Esophagus muscularis mucosa (tissue), 4 donors: ENCODE results near the gene MOSMO. TPM values are rescaled to one million over a fixed set of nuclear protein-coding genes. Genes with fewer than 3 reads are reported as not detected.
A peak's percentile ranks its signal among the peaks of the same experiment; 100 is the strongest.

Source experiments
- DNase-seq: peaks from one replicate; pipeline ENCODE4 v3.0.0-alpha.2; 2017; ENCODE audit errors: extremely low spot score
- H3K27ac ChIP-seq, 4 donors: fragments of 200-600 bp; sonication (generic); replicated peaks in 1 of 4; 1 replicate in 3 of 4; 2 replicates in 1 of 4; pipeline ENCODE4 v1.5.1; 2016 to 2019; ENCODE audit warnings: mild to moderate bottlenecking in 1 of 4
- H3K27me3 ChIP-seq, 4 donors: fragments of 200-600 bp; sonication (generic); one replicate each; pipeline versions ENCODE4 v1.5.1 to v1.6.0; 2016 to 2019
- H3K36me3 ChIP-seq, 4 donors: fragments of 200-600 bp; sonication (generic); one replicate each; pipeline ENCODE4 v1.5.1; 2016 to 2019
- H3K4me1 ChIP-seq, 4 donors: fragments of 200-600 bp; sonication (generic); one replicate each; pipeline ENCODE4 v1.5.1; 2016 to 2019
- H3K4me3 ChIP-seq, 4 donors: fragments of 200-600 bp; sonication (generic); 1 replicate in 2 of 4; 2 replicates in 2 of 4; pipeline ENCODE4 v1.5.1; 2016 to 2019; ENCODE audit warnings: mild to moderate bottlenecking in 4 of 4, moderate library complexity in 1 of 4
- H3K9me3 ChIP-seq, 4 donors: fragments of 200-600 bp; sonication (generic); 1 replicate in 3 of 4; 2 replicates in 1 of 4; pipeline ENCODE4 v1.5.1; 2016 to 2019
- EP300 ChIP-seq: sonication (generic); formaldehyde crosslinking; IDR thresholded peaks from one replicate; pipeline ENCODE4 v1.6.1; 2017; ENCODE audit warnings: antibody characterized with exemption
- POLR2A ChIP-seq: fragments of 450-650 bp; IDR thresholded peaks from one replicate; pipeline ENCODE4 v1.6.1; 2017; ENCODE audit warnings: antibody characterized with exemption, moderate library complexity, mild to moderate bottlenecking, low read depth
- POLR2AphosphoS5 ChIP-seq, 2 donors: sonication (generic); formaldehyde crosslinking; IDR thresholded peaks; one replicate each; pipeline ENCODE4 v1.6.1; 2017; ENCODE audit warnings: antibody characterized with exemption in 2 of 2
- WGBS: methylation state at CpG from one replicate; pipeline ENCODE4 v1.1.5; 2018; 5-methylcytosine and 5-hydroxymethylcytosine counted together
- intact Hi-C: fragments of 100-400 bp; cut with DNase I; formaldehyde crosslinking; loops from one replicate; pipeline ENCODE4 v1.15.1; 2023
- total RNA-seq, 4 donors: library from RNA; depleted of rRNA; stranded (reverse); fragments of >200 nt; gene quantifications; one replicate each; pipeline versions ENCODE4 v1.1.0 to v1.2.1, GENCODE V29; 2016
- TF ChIP-seq, protein P1 (sequence below), 3 experiments: fragments of 200-600 bp in 2 of 3; fragments of 450-650 bp in 1 of 3; sonication (generic) in 2 of 3; IDR thresholded peaks; one replicate each; pipeline ENCODE4 v1.5.1; 2017 to 2019; ENCODE audit warnings: antibody characterized with exemption in 3 of 3, mild to moderate bottlenecking in 2 of 3, moderate library complexity in 1 of 3

MOSMO gene
- total RNA-seq, 4 donors from 2014 or later, result 15.1 to 21.6 (median 17.6) TPM

DNA sequence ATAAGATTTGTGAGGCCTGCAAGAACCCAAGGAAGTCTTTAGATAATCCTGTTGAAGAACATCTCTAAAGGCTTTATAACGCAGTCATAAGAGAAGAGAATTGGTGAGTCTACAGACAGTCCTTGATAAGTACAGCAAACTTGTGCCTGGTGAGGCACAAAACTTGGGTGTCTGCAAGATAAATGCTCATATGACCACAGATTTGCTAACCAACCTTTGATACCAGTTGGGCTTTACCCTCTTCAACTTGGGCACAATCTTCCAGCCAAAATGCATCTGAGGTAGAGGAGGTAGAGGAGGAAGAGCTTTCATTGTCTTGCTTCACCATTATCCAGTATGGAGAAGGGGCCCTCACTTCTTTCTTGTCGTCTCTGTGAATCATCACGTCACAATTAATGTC, 23.8 kb upstream of the MOSMO start:
- H3K4me1 ChIP-seq, result peaks cover 0 to 12% (median 4%) of the 10 kb centered on the region in 4 donors
- intact Hi-C loops, result no loop called here
- H3K36me3 ChIP-seq, result peaks cover 42 to 70% (median 63%) of the 10 kb centered on the region in 4 donors
- H3K27me3 ChIP-seq, result no peaks in the 10 kb centered on the region
- no peak overlapping the region for H3K27ac ChIP-seq
- no peak for DNase-seq
- TF ChIP-seq POLR2AphosphoS5 (IDR thresholded peaks at IDR 0.05) (no peak), POLR2A (no peak), EP300 (no peak)
- TF ChIP-seq, protein P1, sequence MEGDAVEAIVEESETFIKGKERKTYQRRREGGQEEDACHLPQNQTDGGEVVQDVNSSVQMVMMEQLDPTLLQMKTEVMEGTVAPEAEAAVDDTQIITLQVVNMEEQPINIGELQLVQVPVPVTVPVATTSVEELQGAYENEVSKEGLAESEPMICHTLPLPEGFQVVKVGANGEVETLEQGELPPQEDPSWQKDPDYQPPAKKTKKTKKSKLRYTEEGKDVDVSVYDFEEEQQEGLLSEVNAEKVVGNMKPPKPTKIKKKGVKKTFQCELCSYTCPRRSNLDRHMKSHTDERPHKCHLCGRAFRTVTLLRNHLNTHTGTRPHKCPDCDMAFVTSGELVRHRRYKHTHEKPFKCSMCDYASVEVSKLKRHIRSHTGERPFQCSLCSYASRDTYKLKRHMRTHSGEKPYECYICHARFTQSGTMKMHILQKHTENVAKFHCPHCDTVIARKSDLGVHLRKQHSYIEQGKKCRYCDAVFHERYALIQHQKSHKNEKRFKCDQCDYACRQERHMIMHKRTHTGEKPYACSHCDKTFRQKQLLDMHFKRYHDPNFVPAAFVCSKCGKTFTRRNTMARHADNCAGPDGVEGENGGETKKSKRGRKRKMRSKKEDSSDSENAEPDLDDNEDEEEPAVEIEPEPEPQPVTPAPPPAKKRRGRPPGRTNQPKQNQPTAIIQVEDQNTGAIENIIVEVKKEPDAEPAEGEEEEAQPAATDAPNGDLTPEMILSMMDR (IDR thresholded peaks at IDR 0.05), result no peak
- H3K4me3 ChIP-seq, result no peak overlapping the region
- H3K9me3 ChIP-seq, result no peaks in the 10 kb centered on the region
- WGBS, result 88% methylated on average over 3 of the region's 3 CpGs

DNA sequence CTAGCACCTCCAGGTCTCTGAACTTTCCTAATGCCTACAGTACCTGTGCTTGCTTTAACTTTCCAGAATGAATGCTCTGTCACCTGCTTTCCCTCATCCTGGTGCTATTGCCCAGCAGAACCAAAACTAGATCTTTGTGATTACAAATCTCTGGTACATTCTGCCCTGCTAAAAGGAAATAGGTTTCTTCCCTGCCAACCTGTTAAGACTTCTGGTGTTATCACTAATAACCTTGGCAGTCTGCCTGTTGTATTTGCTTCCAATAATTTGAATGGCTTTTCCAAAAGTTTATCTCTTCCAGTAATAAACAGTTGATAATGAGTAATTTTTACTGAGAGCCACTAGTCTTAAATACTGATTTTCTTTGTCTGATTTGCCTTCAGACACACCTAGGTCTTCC, 22.4 kb upstream of the MOSMO start:
- no peak overlapping the region for H3K4me3 ChIP-seq
- H3K4me1 ChIP-seq, result peaks cover 6 to 23% (median 17%) of the 10 kb centered on the region in 4 donors
- no peak for TF ChIP-seq POLR2AphosphoS5 (IDR thresholded peaks at IDR 0.05)
- TF ChIP-seq POLR2A, result no peak
- TF ChIP-seq EP300, result no peak
- TF ChIP-seq, protein P1 (IDR thresholded peaks at IDR 0.05), result no peak
- H3K27ac ChIP-seq, result no peak overlapping the region
- intact Hi-C loops, result no loop called here
- H3K9me3 ChIP-seq, result no peaks in the 10 kb centered on the region
- no peak for DNase-seq
- no peaks in the 10 kb centered on the region for H3K27me3 ChIP-seq
- H3K36me3 ChIP-seq, result peaks cover 28 to 55% (median 49%) of the 10 kb centered on the region in 4 donors

DNA sequence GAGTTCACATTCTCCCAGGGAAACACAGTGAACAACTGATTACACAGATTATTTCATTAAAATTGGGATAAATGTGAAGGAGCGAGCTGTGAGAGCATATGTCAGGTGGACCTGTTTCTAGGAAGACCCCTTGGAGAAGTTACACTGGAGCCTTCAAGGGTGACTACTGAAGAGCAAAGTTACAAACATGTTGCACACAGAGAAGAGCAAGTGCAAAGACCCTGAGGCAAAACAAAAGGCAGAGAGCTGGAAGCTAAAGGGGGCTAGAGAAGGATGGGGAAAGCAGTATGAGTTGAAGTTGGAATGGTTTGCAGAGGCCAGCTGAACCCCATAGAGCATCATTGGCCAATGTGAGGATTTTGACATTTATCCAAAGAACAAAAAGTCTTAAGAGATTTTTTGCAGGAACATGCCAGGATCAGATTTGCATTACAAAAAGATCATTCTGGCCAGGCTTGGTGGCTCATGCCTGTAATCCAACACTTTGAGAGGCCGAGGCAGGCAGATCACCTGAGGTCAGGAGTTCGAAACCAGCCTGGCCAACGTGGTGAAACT, 21.1 kb upstream of the MOSMO start:
- H3K27ac ChIP-seq, result peak overlapping the region in 1 of 4 donors; percentile 42
- no peaks in the 10 kb centered on the region for H3K27me3 ChIP-seq
- H3K4me3 ChIP-seq, result no peak overlapping the region
- intact Hi-C loops, result no loop called here
- TF ChIP-seq POLR2A (no peak), EP300 (no peak), POLR2AphosphoS5 (IDR thresholded peaks at IDR 0.05) (no peak)
- TF ChIP-seq, protein P1 (IDR thresholded peaks at IDR 0.05), result no peak
- WGBS, result 78% methylated on average over 3 of the region's 4 CpGs
- DNase-seq, result no peak
- H3K9me3 ChIP-seq, result no peaks in the 10 kb centered on the region
- peaks cover 16 to 43% (median 36%) of the 10 kb centered on the region in 4 donors for H3K36me3 ChIP-seq
- H3K4me1 ChIP-seq, result peaks cover 6 to 28% (median 18%) of the 10 kb centered on the region in 4 donors

DNA sequence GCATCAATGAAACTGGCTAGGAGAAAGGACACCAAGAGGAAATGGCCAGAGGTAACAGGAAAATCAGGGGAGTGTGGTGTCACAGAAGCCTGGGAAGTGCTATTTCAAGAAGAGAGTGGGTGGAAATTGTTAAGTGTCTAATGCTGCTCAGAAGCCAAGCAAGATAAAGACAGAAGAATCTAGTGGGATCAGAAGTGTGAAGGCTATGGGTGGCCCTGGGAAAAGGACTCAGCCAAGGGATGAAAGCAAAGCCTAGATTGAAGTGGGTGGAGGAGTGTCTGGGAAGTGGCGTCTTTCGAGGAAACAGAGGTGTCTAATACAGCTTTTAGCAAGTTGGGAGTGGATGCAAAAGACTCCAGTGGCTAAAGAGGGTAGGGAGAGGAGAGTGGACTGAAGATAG, 20.4 kb upstream of the MOSMO start:
- peaks cover 6 to 28% (median 18%) of the 10 kb centered on the region in 4 donors for H3K4me1 ChIP-seq
- no peaks in the 10 kb centered on the region for H3K9me3 ChIP-seq
- no peaks in the 10 kb centered on the region for H3K27me3 ChIP-seq
- intact Hi-C loops, result no loop called here
- no peak overlapping the region for H3K4me3 ChIP-seq
- DNase-seq, result no peak
- H3K27ac ChIP-seq, result peak overlapping the region in 1 of 4 donors; percentile 42
- TF ChIP-seq EP300 (no peak), POLR2A (no peak), POLR2AphosphoS5 (IDR thresholded peaks at IDR 0.05) (no peak)
- TF ChIP-seq, protein P1 (IDR thresholded peaks at IDR 0.05), result no peak
- WGBS, result 75% methylated on average over 2 of the region's 2 CpGs
- peaks cover 10 to 35% (median 29%) of the 10 kb centered on the region in 4 donors for H3K36me3 ChIP-seq

DNA sequence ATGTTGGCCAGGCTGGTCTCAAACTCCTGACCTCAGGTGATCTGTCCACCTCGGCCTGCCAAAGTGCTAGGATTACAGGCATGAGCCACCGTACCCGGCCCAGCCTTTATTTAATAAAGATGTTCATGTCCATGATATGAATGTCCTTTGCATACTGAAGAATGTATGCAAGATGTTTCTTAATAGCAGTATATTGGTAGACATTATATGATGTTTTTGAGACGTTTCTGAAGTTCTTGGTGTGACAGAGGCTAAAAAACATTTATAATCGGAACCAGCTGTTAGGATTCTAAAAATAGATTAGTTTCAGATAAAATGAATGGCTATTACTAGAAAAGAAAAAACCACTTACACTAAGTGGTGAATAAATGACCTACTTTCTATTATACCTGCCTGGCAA, 18.8 kb upstream of the MOSMO start:
- Histone ChIP-seq H3K9me3 (no peaks in the 10 kb centered on the region), H3K36me3 (peaks cover 0 to 19% (median 13%) of the 10 kb centered on the region in 4 donors), H3K4me3 (no peak overlapping the region), H3K27ac (no peak overlapping the region), H3K4me1 (peaks cover 6 to 28% (median 18%) of the 10 kb centered on the region in 4 donors), H3K27me3 (no peaks in the 10 kb centered on the region)
- intact Hi-C loops, result no loop called here
- TF ChIP-seq, protein P1 (IDR thresholded peaks at IDR 0.05), result no peak
- TF ChIP-seq POLR2A (no peak), EP300 (no peak), POLR2AphosphoS5 (IDR thresholded peaks at IDR 0.05) (no peak)
- 43% methylated on average over 5 of the region's 5 CpGs for WGBS
- DNase-seq, result no peak
